K562 (cell line): ENCODE measurements around the gene TRPV5.

Source experiments
- CBX2 ChIP-seq: fragments of 200-600 bp; sonication (generic); IDR thresholded peaks from one replicate; pipeline ENCODE4 v1.6.1; 2012; ENCODE audit warnings: mild to moderate bottlenecking, low read length, inconsistent platforms; ENCODE audit not compliant: insufficient read depth, poor library complexity, severe bottlenecking
- CREB1 ChIP-seq, 2 experiments: sonication (generic) in 1 of 2; formaldehyde crosslinking in 1 of 2; IDR thresholded peaks; 2 replicates each; pipeline versions ENCODE4 v1.6.1 to v1.8.0; 2012 to 2022; ENCODE audit warnings: inconsistent platforms in 1 of 2, mild to moderate bottlenecking in 1 of 2, missing genetic modification reagents in 1 of 2, moderate library complexity in 1 of 2
- MEF2D ChIP-seq: conservative IDR thresholded peaks from 2 replicates; pipeline ENCODE4 v1.6.1; 2016; ENCODE audit warnings: low read depth, missing genetic modification characterization, missing compliant biosample characterization
- POLR2A ChIP-seq: fragments of 450-650 bp; conservative IDR thresholded peaks from 2 replicates; pipeline ENCODE4 v1.6.1; 2016
- RFX5 ChIP-seq: IDR thresholded peaks from 2 replicates; pipeline ENCODE4 v1.6.1; 2011; ENCODE audit warnings: low read depth, mild to moderate bottlenecking, improper control_type of control experiment, low read length
- SMC3 ChIP-seq: conservative IDR thresholded peaks from 2 replicates; pipeline ENCODE4 v1.6.1; 2011; ENCODE audit warnings: low read depth, low read length, improper control_type of control experiment; ENCODE audit not compliant: insufficient read depth
- ZBTB26 ChIP-seq: fragments of 450-650 bp; formaldehyde crosslinking; IDR thresholded peaks from 2 replicates; pipeline ENCODE4 v1.4.0; 2022; ENCODE audit warnings: missing genetic modification characterization
- ZNF436 ChIP-seq: fragments of 250-450, 450-650 bp; sonication (Bioruptor Pico); formaldehyde crosslinking; IDR thresholded peaks from 2 replicates; pipeline ENCODE4 v1.7.0; 2020; ENCODE audit warnings: mild to moderate bottlenecking
- TF ChIP-seq, protein P1 (sequence below): fragments of 250-450 bp; sonication (Bioruptor Pico); IDR thresholded peaks from 2 replicates; pipeline ENCODE4 v1.5.0; 2021; ENCODE audit warnings: mild to moderate bottlenecking, borderline replicate concordance
- TF ChIP-seq, protein P2 (sequence below): sonication (generic); formaldehyde crosslinking; IDR thresholded peaks from 2 replicates; pipeline ENCODE4 v1.8.0; 2022; ENCODE audit warnings: mild to moderate bottlenecking, missing genetic modification reagents, borderline replicate concordance
- TF ChIP-seq, protein P3 (sequence below), 3 experiments: IDR thresholded peaks in 2 of 3; conservative IDR thresholded peaks in 1 of 3; 2 replicates each; pipeline ENCODE4 v1.5.1; 2011 to 2012; ENCODE audit warnings: low read length in 3 of 3, mild to moderate bottlenecking in 3 of 3, control low read depth in 2 of 3, improper control_type of control experiment in 1 of 3, inconsistent platforms in 1 of 3, low read depth in 1 of 3, mixed read lengths in 1 of 3, moderate library complexity in 1 of 3; ENCODE audit not compliant: insufficient read depth in 2 of 3
- TF ChIP-seq, protein P4 (sequence below): sonication (generic); formaldehyde crosslinking; IDR thresholded peaks from 2 replicates; pipeline ENCODE4 v1.9.0; 2022; ENCODE audit warnings: mild to moderate bottlenecking, missing genetic modification reagents
- TF ChIP-seq, protein P5 (sequence below): sonication (generic); formaldehyde crosslinking; IDR thresholded peaks from 2 replicates; pipeline ENCODE4 v1.8.0; 2022; ENCODE audit warnings: mild to moderate bottlenecking, missing genetic modification reagents

- TF ChIP-seq, protein P1, sequence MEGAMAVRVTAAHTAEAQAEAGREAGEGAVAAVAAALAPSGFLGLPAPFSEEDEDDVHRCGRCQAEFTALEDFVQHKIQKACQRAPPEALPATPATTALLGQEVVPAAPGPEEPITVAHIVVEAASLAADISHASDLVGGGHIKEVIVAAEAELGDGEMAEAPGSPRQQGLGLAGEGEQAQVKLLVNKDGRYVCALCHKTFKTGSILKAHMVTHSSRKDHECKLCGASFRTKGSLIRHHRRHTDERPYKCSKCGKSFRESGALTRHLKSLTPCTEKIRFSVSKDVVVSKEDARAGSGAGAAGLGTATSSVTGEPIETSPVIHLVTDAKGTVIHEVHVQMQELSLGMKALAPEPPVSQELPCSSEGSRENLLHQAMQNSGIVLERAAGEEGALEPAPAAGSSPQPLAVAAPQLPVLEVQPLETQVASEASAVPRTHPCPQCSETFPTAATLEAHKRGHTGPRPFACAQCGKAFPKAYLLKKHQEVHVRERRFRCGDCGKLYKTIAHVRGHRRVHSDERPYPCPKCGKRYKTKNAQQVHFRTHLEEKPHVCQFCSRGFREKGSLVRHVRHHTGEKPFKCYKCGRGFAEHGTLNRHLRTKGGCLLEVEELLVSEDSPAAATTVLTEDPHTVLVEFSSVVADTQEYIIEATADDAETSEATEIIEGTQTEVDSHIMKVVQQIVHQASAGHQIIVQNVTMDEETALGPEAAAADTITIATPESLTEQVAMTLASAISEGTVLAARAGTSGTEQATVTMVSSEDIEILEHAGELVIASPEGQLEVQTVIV (CRISPR knock-in tag) = no peak
- TF ChIP-seq ZNF436 (CRISPR knock-in tag) (no peak), ZBTB26 (CRISPR knock-in tag) (0 out of 2 replicates have a peak, but pooled peaks have one; percentile 18), SMC3 (no peak), CBX2 (no peak), RFX5 (no peak), MEF2D (no peak), POLR2A (no peak), CREB1 (IDR thresholded peaks at IDR 0.05) (no peak), CREB1 (CRISPR knock-in tag; IDR thresholded peaks at IDR 0.05) (no peak)
- TF ChIP-seq, protein P2, sequence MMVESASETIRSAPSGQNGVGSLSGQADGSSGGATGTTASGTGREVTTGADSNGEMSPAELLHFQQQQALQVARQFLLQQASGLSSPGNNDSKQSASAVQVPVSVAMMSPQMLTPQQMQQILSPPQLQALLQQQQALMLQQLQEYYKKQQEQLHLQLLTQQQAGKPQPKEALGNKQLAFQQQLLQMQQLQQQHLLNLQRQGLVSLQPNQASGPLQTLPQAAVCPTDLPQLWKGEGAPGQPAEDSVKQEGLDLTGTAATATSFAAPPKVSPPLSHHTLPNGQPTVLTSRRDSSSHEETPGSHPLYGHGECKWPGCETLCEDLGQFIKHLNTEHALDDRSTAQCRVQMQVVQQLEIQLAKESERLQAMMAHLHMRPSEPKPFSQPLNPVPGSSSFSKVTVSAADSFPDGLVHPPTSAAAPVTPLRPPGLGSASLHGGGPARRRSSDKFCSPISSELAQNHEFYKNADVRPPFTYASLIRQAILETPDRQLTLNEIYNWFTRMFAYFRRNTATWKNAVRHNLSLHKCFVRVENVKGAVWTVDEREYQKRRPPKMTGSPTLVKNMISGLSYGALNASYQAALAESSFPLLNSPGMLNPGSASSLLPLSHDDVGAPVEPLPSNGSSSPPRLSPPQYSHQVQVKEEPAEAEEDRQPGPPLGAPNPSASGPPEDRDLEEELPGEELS (CRISPR knock-in tag) = no peak
- TF ChIP-seq, protein P3, sequence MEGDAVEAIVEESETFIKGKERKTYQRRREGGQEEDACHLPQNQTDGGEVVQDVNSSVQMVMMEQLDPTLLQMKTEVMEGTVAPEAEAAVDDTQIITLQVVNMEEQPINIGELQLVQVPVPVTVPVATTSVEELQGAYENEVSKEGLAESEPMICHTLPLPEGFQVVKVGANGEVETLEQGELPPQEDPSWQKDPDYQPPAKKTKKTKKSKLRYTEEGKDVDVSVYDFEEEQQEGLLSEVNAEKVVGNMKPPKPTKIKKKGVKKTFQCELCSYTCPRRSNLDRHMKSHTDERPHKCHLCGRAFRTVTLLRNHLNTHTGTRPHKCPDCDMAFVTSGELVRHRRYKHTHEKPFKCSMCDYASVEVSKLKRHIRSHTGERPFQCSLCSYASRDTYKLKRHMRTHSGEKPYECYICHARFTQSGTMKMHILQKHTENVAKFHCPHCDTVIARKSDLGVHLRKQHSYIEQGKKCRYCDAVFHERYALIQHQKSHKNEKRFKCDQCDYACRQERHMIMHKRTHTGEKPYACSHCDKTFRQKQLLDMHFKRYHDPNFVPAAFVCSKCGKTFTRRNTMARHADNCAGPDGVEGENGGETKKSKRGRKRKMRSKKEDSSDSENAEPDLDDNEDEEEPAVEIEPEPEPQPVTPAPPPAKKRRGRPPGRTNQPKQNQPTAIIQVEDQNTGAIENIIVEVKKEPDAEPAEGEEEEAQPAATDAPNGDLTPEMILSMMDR (IDR thresholded peaks at IDR 0.05 in 2 of 3, conservative IDR thresholded peaks at IDR 0.05 in 1 of 3; ENCODE audit: insufficient read depth in 2 of 3, low read depth in 1 of 3, low read length in 3 of 3) = no peak
- TF ChIP-seq, protein P4, sequence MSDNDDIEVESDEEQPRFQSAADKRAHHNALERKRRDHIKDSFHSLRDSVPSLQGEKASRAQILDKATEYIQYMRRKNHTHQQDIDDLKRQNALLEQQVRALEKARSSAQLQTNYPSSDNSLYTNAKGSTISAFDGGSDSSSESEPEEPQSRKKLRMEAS (CRISPR knock-in tag) = no peak
- TF ChIP-seq, protein P5, sequence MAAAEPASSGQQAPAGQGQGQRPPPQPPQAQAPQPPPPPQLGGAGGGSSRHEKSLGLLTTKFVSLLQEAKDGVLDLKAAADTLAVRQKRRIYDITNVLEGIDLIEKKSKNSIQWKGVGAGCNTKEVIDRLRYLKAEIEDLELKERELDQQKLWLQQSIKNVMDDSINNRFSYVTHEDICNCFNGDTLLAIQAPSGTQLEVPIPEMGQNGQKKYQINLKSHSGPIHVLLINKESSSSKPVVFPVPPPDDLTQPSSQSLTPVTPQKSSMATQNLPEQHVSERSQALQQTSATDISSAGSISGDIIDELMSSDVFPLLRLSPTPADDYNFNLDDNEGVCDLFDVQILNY (CRISPR knock-in tag) = no peak
Measured at GRCh38 chr7:142890874-142891485, 42.6 kb downstream of the TRPV5 start.
